GM19397 (cell line): ENCODE measurements around the gene FBXL20.
"Not testable (repeated sequence)": the region's sequence is repeated elsewhere in the genome, so short reads cannot be mapped to it uniquely, and the experiment has no call there.

Source experiments
- ATAC-seq: cut with Tn5 transposase; IDR thresholded peaks from one replicate; pipeline ENCODE4 v1.9.1; 2021; ENCODE audit warnings: mild to moderate bottlenecking, moderate library complexity; ENCODE audit not compliant: unreplicated experiment

FBXL20 gene

DNA sequence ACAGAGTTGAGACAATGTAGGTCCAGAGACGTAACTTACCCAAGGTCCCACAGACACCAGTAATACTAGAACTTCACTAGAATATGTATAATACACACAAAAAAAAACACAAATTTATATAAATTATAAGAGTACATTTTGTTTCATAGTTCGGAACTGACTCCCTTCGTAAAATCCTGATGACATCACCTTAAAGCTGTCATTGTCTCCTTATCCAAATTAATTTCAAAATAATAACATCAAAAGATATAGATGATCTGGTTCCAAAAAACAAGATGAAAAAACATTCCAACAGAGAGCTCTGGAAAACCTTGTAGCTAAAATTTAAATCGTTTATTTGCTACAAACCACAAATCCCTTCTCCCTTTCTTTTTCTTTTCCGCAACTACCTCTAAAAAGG, 10.0 kb downstream of the FBXL20 start:
- ATAC-seq = no peak

DNA sequence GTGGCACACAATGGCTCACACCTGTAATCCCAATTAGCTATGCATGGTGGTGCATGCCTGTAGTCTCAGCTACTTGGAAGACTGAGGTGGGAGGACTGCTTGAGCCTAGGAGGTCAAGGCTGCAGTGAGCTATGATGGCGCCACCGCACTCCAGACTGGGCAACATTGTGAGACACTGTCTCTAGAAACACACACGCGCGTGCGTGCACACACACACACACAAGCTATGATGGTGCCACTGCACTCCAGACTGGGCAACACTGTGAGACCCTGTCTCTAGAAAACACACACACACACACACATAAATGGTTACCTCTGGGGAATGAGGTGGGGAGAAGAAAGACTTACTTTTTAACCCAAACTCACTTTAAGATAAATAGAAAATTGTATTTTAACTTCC, 16.4 kb downstream of the FBXL20 start:
- ATAC-seq = no peak

DNA sequence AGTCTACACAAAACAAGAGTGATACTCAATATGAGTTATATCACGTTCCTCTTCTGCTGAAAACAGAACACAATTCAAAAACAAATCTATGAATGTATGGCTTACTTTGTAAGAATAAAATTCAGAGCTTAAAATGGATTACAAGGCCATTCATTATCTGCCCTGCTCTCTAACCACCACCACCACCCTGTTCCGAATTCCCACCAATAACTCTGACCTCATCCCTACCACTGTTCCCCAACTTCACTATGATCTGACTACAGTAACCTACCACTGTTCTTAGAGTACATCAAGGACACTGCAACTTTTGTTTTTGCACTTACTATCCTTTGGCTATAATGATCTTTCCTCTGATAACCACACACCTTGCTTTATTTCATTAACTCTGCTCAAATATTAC, 21.3 kb downstream of the FBXL20 start:
- no peak for ATAC-seq

DNA sequence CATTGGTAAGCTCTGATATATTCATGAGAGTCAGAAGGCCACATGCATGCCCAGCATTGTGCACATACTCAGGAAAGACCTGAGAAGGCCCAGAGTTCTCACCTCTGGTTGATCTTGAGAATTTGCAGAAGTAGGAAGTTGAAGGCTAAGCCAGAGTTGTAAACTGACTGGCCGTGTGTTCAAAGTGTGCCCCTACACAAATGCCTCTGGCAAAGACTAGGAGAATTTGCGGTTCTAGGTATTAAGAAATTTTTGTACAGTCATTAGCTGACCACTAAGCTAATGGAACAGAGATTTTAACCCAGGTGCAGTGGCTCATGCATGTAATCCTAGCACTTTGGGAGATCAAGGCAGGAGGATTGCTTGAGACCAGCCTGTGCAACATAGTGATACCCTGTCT, 25.0 kb downstream of the FBXL20 start:
- no peak for ATAC-seq

DNA sequence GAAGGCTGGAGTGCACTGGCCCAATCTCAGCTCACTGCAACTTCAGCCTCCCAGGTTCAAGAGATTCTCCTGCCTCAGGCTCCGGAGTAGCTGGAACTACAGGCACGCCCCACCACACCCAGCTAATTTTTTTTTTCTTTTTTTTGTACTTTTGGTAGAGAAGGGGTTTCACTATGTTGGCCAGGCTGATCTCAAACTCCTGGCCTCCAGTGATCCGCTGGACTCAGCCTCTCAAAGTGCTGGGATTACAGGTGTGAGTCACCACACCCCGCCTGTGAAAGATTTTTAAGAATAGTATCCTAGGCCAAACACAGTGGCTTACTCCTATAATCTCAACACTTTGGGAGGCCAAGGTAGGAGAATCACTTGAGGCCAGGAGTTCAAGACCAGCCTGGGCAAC, 33.6 kb downstream of the FBXL20 start:
- not testable (repeated sequence) for ATAC-seq

DNA sequence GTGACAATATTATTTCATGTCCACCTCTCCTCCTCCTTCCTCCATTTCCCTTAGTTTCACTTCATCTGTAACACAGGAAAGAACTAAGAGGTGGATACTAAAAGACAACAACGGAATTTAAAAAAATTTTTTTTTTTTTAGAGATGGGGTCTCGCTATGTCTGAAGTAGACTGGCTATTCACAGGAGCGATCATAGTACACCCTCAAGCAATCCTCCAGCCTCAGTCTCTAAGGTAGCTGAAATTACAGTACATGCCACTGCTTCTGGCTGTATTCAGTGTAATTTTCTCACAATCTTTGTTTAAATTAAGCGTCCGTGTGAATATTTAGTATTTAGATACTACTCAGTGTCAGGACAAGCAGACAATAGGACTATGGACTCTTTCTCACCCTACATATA, 35.6 kb downstream of the FBXL20 start:
- ATAC-seq = no peak

DNA sequence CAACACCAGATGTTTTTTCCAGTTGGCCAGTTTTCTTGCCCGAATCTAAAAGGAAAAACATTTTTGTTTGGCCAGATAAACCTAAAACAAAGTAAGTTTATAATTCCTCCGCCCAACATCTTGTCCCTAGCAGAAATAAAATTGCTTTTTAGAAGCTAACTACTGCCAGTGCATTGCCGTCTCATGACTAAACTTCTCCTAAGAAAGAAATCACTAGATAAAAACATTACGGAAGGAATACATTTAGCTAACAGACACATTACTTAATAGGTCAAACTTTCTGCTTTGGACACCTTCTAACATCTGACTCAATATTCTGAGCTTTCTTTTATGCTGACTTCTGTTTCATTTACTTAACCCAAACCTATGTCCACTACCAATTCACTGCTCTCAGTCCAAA, 36.2 kb downstream of the FBXL20 start:
- ATAC-seq = no peak

DNA sequence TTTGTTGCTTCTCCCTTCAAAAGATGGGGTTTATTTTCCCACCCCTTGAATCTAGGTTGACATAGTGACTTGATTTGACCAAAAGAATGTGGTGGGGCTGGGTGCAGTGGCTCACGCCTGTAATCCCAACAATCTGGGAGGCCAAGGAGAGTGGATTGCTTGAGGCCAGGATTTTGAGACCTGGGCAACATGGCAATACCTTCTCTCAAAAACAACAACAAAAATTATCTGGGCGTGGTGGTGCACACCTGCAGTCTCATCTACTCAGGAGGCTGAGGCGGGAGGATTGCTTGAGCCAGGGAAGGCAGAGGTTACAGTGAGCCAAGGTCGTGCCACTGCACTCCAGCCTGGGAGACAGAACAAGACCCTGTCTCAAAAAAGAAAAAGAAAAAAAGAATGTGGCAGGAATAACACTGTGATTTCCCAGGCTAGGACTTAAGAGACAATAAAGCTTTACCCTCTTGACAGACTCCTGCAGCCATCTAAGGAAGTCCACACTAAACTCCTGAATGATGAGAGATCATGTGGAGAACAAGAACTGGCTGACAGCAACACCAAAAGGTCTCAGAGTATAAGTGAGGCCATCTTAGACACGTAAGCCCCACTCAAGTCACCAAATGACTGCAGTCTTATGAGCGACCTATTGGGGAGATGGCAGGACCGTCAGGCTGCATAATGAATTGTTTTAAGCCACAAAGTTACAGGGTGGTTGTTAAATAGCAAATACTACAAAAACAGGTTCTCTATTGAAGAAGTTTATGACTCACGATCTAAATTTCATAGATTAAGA, 37.0 kb downstream of the FBXL20 start:
- ATAC-seq = no peak

DNA sequence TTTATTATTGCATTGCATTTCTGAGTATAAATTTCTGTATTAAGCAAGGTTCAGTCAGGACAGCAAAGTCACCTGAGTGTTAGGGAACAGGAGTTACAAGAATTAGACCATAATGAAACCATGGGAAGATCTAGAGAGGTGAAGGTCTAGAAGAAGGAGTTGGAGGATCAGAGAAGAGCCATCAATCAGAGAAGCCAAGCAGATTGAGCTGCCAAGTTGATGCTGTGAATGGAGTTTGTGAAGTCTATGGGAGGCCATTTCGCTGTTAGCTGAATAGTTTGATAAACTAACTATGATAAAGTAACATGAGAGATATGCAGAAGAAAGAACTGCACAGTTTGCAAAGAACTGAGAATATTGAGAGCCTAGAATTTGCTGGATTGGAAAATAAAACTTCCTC, 40.4 kb downstream of the FBXL20 start:
- no peak for ATAC-seq

DNA sequence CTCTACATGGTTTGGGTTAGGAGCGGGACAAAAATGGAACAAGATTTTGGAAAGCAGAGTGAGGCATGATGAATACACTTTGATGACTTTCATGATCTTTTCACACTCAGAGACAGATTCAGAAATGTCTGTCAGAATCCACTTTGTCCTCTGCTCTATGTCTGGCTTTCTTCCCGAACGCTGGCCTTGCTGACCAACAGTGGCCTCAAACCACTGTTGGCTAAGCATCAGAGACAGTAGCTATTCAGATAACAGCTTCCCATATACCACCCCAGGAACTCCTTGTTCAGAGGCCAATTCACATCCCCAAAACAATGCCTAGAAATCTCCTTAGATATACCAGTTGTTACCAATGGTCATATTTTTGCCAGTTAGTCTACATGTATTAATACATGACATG, 40.9 kb downstream of the FBXL20 start:
- no peak for ATAC-seq

DNA sequence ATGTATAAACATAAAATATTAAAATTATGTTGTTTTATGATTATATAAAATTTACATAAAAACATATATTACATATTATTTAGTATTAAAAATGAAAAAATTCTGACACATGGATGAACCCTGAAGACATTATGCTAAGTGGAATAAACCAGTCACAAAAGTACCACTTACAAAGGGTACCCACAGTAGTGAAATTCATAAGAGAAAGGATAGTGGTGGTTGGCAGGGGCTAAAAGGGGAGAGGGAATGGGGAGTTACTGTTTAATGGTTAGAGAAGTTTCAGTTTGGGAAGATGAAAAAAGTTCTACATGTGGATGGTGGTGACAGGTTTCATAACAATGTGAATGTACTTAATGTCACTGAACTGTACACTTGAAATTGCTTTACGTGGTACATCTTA, 41.4 kb downstream of the FBXL20 start:
- no peak for ATAC-seq

DNA sequence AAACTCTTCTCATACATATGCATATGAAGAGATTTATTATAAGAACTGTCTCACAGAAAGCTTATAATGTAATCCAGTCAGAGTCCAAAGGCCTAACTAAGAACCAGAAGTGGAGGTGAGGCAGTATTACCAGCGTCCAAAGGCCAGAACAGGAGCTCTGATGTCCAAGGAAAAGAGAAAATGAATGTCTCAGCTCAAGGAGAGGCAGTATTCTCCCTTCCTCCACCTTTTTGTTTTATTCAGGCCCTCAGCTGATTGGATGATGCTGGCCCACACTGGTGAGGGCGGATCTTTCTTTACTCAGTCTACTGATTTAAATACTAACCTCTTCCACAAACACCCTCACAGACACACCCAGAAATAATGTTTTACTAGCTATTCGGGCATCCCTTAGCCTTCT, 43.4 kb downstream of the FBXL20 start:
- ATAC-seq = no peak

DNA sequence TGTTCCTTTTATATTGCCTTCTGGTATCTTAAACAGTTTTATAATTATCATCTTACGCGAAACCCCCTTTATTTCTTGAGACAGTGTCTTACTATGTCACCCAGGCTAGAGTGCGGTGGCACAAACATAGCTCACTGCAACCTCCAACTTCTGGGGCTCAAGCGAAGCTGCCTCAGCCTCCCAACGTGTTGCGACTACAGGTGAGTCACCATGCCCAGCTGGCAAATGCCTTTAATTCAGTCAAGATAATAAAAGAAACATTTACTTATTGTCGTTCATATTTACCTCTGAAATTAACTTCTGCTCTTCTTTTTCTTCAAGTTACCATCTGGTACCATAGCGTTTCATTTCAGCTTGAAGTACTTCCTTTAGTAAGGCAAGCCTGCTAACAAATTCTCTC, 43.9 kb downstream of the FBXL20 start:
- no peak for ATAC-seq

DNA sequence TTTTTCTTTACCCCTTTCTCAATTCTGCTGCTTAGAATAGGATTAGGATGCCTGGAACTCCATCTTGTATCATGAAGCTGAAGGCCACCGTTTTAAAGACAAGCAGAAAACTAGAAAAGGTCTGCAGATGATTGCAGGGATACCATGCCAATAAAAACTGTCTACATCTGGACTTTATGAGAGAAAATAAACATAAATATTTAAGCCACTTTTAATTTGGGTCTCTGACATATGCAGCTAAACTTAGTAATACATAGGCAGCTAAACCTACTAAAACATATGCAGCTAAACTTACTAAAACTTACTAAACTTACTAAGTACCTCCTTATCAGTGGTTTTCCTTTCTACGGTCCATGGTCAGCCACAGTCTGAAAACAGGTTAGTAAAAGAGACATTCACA, 48.4 kb downstream of the FBXL20 start:
- no peak for ATAC-seq

DNA sequence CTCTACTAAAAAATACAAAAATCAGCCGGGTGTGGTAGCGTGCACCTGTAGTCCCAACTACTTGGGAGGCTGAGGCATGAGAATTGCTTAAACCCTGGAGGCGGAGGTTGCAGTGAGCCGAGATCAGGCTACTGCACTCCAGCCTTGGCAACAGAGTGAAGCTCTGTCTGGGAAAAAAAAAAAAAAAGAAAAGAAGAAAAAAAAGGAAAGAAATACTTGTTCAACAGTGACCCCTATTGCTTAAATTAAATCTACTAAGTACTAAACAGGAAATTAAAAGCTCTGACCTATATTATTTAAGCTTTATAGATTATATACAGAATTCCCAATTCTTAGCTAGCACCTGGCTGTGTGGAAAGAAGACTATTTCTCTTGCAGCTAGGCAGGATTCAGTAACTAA, 48.9 kb downstream of the FBXL20 start:
- no peak for ATAC-seq

DNA sequence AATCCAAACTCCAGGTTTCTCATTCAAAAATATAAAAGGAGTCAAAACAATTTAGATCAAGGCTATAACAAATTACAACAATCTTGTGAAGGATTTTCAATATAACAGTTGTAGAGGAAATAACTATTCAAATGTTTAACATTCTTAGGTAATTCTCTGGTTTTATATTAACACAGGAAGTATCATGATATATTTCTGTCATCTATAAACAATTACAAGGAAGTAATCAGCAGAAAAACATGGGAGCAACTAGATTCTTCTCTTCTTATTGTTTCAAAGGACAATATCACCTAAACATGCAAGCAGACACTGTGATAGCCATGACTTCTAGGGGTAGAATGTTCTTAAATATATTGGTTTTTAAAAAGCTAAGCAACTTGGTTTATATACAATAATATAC, 49.9 kb downstream of the FBXL20 start:
- no peak for ATAC-seq

DNA sequence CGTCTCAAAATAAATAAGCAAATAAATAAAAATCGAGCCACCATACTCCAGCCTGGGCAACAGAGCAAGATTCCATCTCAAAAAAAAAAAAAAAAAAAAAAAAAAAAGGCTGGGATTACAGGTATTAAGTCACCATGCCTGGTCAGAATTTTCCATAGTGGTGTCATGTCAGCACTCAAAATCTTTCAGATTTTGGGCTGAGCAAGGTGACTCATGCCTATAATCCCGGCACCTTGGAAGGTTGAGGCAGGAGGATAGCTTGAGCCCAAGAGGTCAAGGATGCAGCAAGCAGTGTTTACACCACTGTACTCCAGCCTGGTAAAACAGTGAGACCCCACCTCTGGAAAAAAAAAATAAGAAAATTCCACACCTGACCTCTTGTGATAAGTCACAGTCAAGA, 52.2 kb downstream of the FBXL20 start:
- no peak for ATAC-seq

DNA sequence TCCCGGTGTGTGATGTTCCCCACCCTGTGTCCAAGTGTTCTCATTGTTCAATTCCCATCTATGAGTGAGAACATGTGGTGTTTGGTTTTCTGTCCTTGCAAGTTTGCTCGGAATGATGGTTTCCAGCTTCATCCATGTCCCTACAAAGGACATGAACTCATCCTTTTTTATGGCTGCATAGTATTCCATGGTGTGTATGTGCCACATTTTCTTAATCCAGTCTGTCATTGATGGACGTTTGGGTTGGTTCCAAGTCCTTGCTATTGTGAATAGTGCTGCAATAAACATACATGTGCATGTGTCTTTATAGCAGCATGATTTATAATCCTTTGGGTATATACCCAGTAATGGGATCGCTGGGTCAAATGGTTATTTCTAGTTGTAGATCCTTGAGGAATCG, 54.6 kb downstream of the FBXL20 start:
- not testable (repeated sequence) for ATAC-seq

DNA sequence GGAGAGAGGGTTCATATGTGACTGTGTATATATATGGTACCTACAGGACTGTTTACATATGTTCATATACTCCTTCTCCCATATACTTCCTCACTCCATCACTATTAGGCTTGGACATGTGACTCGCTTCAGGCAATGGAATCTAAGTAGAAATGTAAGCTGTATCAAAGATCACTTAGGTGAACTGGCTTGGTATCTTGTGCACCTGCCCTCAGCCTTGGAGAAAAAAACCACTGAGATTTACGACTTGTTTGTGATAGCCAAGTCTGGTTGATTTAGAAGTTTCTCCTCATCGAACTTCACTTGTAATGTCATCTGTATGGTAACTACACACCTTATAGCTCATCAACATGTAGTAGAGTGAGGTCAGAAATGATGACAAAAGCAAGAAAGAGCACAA, 59.9 kb downstream of the FBXL20 start:
- no peak for ATAC-seq

DNA sequence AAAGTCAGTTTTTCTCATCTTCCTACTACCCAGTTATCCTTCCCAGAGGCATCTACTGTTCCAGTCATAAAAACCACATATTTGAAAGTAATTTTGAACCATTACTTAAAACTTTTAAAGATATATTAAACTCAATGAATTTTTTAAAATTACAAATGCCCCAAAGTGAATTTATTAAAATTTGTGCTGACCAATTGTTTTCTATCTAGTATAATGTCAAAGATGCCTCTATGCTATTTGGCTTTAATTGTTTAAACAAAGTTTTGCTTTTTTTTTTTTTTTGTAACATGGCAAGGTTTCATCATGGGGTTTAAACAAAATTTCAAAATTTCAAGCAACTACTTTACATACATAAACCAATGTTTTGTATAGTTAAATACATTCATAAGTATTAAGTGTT, 60.7 kb downstream of the FBXL20 start:
- no peak for ATAC-seq

DNA sequence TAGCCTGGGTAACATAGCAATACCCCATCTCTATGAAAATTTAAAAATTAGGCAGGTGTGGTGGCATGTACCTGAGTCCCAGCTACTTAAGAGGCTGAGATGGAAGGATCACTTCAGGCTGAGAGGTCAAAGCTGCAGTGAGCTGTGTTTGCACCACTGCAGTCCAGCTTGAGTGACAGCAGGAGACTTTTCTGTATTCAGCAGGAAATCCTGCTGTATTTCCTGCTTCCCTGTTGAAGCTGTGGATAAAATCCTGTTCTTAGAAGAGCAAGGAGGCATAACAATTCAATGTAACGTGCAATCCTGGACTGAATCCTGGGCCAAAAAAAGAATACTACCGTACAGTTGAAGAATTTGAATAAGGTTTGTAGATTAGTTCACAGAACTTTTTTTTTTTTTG, 62.2 kb downstream of the FBXL20 start:
- no peak for ATAC-seq

DNA sequence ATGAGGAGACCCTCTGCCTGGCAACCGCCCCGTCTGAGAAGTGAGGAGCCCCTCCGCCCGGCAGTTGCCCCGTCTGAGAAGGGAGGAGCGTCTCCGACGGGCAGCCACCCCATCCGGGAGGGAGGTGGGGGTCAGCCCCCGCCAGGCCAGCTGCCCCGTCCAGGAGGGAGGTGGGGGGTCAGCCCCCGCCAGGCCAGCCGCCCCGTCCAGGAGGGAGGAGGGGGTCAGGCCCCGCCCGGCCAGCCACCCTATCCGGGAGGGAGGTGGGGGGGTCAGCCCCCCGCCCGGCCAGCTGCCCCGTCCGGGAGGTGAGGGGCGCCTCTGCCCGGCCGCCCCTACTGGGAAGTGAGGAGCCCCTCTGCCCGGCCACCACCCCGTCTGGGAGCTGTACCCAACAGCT, 63.8 kb downstream of the FBXL20 start:
- ATAC-seq = not testable (repeated sequence)

DNA sequence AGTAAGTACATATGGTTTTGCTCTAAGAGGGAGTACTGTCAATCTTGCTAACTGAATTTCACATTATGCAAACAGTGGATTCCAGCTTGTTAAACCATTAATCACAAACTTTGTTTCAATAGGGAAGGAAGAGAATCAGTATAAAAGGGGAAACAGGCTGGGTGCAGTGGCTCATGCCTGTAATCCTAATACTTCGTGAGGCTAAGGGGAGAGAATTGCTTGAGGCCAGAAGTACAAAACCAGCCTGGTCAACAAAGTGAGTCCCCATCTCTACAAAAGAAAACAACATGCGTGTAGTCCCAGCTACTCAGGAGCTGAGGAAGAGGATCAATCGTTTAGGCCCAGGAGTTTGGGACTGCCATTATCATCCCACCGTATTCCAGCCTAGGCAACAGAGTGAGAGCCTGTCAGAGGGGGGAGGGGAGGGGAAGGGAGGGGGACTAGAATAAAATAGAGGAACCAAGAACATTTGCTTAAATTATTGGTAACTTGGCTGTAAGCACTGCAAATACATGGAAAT, 65.7 kb downstream of the FBXL20 start:
- ATAC-seq = no peak
